ENCODE measurements around the gene VDR.
"Not testable (repeated sequence)": the region's sequence is repeated elsewhere in the genome, so short reads cannot be mapped to it uniquely, and the experiment has no call there.

Gene VDR

GRCh38 chr12:47846294-47846996 is 58.3 kb downstream of the VDR start:
- Mint-ChIP-seq H3K27me3 (peaks cover 11% of the 10 kb centered on the region), H3K27ac (no peak overlapping the region), H3K9me3 (no peaks in the 10 kb centered on the region), H3K36me3 (no peaks in the 10 kb centered on the region), H3K4me1 (no peaks in the 10 kb centered on the region), H3K4me3 (no peak overlapping the region)
- no peak for DNase-seq (ENCODE audit: low spot score in 2 of 2)
- ATAC-seq (ENCODE audit: low read depth) = no peak

- ATAC-seq (ENCODE audit: low read depth) = no peak
- H3K4me1 Mint-ChIP-seq = no peaks in the 10 kb centered on the region
- H3K27ac Mint-ChIP-seq = no peak overlapping the region
- peaks cover 8% of the 10 kb centered on the region for H3K27me3 Mint-ChIP-seq
- H3K4me3 Mint-ChIP-seq = no peak overlapping the region
- DNase-seq (ENCODE audit: low spot score in 2 of 2) = no peak
- no peaks in the 10 kb centered on the region for H3K9me3 Mint-ChIP-seq
- H3K36me3 Mint-ChIP-seq = no peaks in the 10 kb centered on the region
Measured at GRCh38 chr12:47845081-47845480, 59.7 kb downstream of the VDR start.

GRCh38 chr12:47844264-47845019 is 60.4 kb downstream of the VDR start:
- H3K9me3 Mint-ChIP-seq = no peaks in the 10 kb centered on the region
- DNase-seq (ENCODE audit: low spot score in 2 of 2) = no peak
- H3K27ac Mint-ChIP-seq = no peak overlapping the region
- H3K4me3 Mint-ChIP-seq = no peak overlapping the region
- H3K36me3 Mint-ChIP-seq = no peaks in the 10 kb centered on the region
- no peaks in the 10 kb centered on the region for H3K4me1 Mint-ChIP-seq
- no peak for ATAC-seq (ENCODE audit: low read depth)
- H3K27me3 Mint-ChIP-seq = peaks cover 7% of the 10 kb centered on the region

- no peak overlapping the region for H3K27ac Mint-ChIP-seq
Measured at GRCh38 chr12:47843226-47843980, 61.4 kb downstream of the VDR start.

GRCh38 chr12:47842543-47842942 is 62.3 kb downstream of the VDR start:
- not testable (repeated sequence) for H3K4me3 Mint-ChIP-seq; ATAC-seq (ENCODE audit: low read depth); H3K9me3 Mint-ChIP-seq; H3K27ac Mint-ChIP-seq; H3K4me1 Mint-ChIP-seq; H3K27me3 Mint-ChIP-seq; H3K36me3 Mint-ChIP-seq; DNase-seq (ENCODE audit: low spot score in 2 of 2)

More at GRCh38 chr12:47843226-47843980, 61.4 kb downstream of the VDR start:
- Mint-ChIP-seq H3K36me3 (no peaks in the 10 kb centered on the region), H3K4me3 (no peak overlapping the region), H3K27me3 (peaks cover 7% of the 10 kb centered on the region), H3K4me1 (peaks cover 1% of the 10 kb centered on the region), H3K9me3 (no peaks in the 10 kb centered on the region)
- ATAC-seq (ENCODE audit: low read depth) = no peak
- no peak for DNase-seq (ENCODE audit: low spot score in 2 of 2)

- Mint-ChIP-seq H3K9me3 (no peaks in the 10 kb centered on the region), H3K4me1 (peaks cover 7% of the 10 kb centered on the region), H3K4me3 (no peak overlapping the region), H3K27me3 (peaks cover 6% of the 10 kb centered on the region), H3K27ac (no peak overlapping the region), H3K36me3 (no peaks in the 10 kb centered on the region)
- DNase-seq (ENCODE audit: low spot score in 2 of 2) (no peak), ATAC-seq (ENCODE audit: low read depth) (no peak)
Measured at GRCh38 chr12:47841910-47842309, 62.9 kb downstream of the VDR start.

- Mint-ChIP-seq H3K9me3 (no peaks in the 10 kb centered on the region), H3K27me3 (peaks cover 6% of the 10 kb centered on the region), H3K4me3 (no peak overlapping the region), H3K27ac (no peak overlapping the region), H3K36me3 (no peaks in the 10 kb centered on the region), H3K4me1 (peaks cover 10% of the 10 kb centered on the region)
- no peak for ATAC-seq (ENCODE audit: low read depth)
- DNase-seq (ENCODE audit: low spot score in 2 of 2) = no peak
Measured at GRCh38 chr12:47841501-47841900, 63.3 kb downstream of the VDR start.

GRCh38 chr12:47840571-47840970 is 64.2 kb downstream of the VDR start:
- DNase-seq (ENCODE audit: low spot score in 2 of 2) (no peak), ATAC-seq (ENCODE audit: low read depth) (no peak)
- Mint-ChIP-seq H3K27me3 (peaks cover 4% of the 10 kb centered on the region), H3K9me3 (no peaks in the 10 kb centered on the region), H3K27ac (no peak overlapping the region), H3K4me1 (peaks cover 20% of the 10 kb centered on the region), H3K4me3 (no peak overlapping the region), H3K36me3 (no peaks in the 10 kb centered on the region)

GRCh38 chr12:47839214-47839876 is 65.4 kb downstream of the VDR start:
- H3K27ac Mint-ChIP-seq = no peak overlapping the region
- H3K4me3 Mint-ChIP-seq = no peak overlapping the region
- DNase-seq (ENCODE audit: low spot score in 2 of 2) (no peak), ATAC-seq (ENCODE audit: low read depth) (no peak)
- H3K36me3 Mint-ChIP-seq = no peaks in the 10 kb centered on the region
- H3K9me3 Mint-ChIP-seq = no peaks in the 10 kb centered on the region
- peaks cover 2% of the 10 kb centered on the region for H3K27me3 Mint-ChIP-seq
- H3K4me1 Mint-ChIP-seq = peaks cover 31% of the 10 kb centered on the region

- Mint-ChIP-seq H3K4me3 (no peak overlapping the region), H3K36me3 (no peaks in the 10 kb centered on the region), H3K27ac (no peak overlapping the region), H3K4me1 (peaks cover 37% of the 10 kb centered on the region), H3K9me3 (no peaks in the 10 kb centered on the region), H3K27me3 (peaks cover 2% of the 10 kb centered on the region)
- ATAC-seq (ENCODE audit: low read depth) = peak; percentile 41
- peak in 1 of 2 donors; percentile 33 for DNase-seq (ENCODE audit: low spot score in 2 of 2)
Measured at GRCh38 chr12:47838286-47838931, 66.4 kb downstream of the VDR start.

GRCh38 chr12:47837190-47838171 is 67.3 kb downstream of the VDR start:
- peaks cover 45% of the 10 kb centered on the region for H3K4me1 Mint-ChIP-seq
- peak overlapping the region; percentile 11 for H3K4me3 Mint-ChIP-seq
- H3K9me3 Mint-ChIP-seq = no peaks in the 10 kb centered on the region
- ATAC-seq (ENCODE audit: low read depth) = peak; percentile 32
- DNase-seq (ENCODE audit: low spot score in 2 of 2) = peak; percentile 61 to 71
- H3K27me3 Mint-ChIP-seq = peaks cover 2% of the 10 kb centered on the region
- H3K36me3 Mint-ChIP-seq = no peaks in the 10 kb centered on the region
- H3K27ac Mint-ChIP-seq = no peak overlapping the region

GRCh38 chr12:47835831-47836155 is 69.0 kb downstream of the VDR start:
- Mint-ChIP-seq H3K36me3 (no peaks in the 10 kb centered on the region), H3K4me1 (peaks cover 50% of the 10 kb centered on the region), H3K4me3 (no peak overlapping the region), H3K9me3 (no peaks in the 10 kb centered on the region), H3K27me3 (no peaks in the 10 kb centered on the region), H3K27ac (peak overlapping the region; percentile 86)
- ATAC-seq (ENCODE audit: low read depth) (no peak), DNase-seq (ENCODE audit: low spot score in 2 of 2) (no peak)
